GM13977 (cell line): ENCODE data around the gene CITED4.

Source experiments
- DNase-seq: peaks from one replicate; pipeline ENCODE4 v3.0.0; 2012; ENCODE audit warnings: low spot score
- in situ Hi-C: fragments of 300-500 bp; cut with MboI; formaldehyde crosslinking; loops from one replicate; pipeline ENCODE4 v1.12.0; 2022; ENCODE audit warnings: low sequenced_read_pairs, low pct_unique_long_range_greater_than_20kb, mixed read lengths, inconsistent platforms; ENCODE audit not compliant: unreplicated experiment
- TF ChIP-seq, protein P1 (sequence below): IDR thresholded peaks from 2 replicates; pipeline ENCODE4 v1.5.1; 2012; ENCODE audit warnings: mild to moderate bottlenecking, control low read depth; ENCODE audit not compliant: insufficient read depth; ENCODE audit errors: extremely low read depth, missing control alignments

Gene CITED4

DNA sequence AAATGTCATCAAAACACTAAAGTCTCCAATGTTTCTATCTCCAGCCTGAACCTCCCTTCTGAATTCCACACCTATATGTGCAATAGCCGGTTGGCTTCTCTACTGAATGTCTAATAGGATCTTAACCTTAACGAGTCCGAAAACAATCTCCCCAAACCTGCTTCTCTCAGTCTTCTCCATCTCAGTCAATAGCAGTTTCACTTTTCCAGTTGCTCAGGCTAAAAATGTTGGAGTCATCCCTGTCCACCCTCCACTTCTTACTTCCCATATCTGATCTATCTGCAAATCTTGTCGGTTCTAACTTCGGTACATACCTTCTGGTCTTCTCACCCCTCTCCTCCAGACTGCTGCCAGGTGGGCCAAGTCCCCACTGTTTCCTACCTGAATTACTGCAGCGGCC is 25.5 kb upstream of the CITED4 start:
- in situ Hi-C loops: no loop called here
- TF ChIP-seq, protein P1, sequence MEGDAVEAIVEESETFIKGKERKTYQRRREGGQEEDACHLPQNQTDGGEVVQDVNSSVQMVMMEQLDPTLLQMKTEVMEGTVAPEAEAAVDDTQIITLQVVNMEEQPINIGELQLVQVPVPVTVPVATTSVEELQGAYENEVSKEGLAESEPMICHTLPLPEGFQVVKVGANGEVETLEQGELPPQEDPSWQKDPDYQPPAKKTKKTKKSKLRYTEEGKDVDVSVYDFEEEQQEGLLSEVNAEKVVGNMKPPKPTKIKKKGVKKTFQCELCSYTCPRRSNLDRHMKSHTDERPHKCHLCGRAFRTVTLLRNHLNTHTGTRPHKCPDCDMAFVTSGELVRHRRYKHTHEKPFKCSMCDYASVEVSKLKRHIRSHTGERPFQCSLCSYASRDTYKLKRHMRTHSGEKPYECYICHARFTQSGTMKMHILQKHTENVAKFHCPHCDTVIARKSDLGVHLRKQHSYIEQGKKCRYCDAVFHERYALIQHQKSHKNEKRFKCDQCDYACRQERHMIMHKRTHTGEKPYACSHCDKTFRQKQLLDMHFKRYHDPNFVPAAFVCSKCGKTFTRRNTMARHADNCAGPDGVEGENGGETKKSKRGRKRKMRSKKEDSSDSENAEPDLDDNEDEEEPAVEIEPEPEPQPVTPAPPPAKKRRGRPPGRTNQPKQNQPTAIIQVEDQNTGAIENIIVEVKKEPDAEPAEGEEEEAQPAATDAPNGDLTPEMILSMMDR: no peak
- no peak for DNase-seq

DNA sequence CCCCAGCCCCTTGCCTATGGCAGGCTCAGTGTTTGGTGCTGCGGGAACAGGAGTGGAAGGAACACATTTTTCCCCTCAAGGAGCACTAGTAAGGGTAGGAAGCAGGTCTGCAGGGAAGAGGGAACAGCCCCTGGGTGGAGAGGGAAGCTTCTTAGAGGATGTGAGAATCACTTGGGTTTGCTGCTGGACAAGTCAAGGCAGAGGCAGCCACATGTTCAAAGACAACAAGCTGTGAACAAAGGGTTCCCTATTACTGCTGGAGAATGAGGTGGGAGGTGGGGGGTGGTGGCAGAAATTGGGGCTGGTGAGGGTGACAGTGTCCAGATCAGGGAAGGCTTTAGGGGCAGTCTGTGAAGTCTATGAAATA is 24.8 kb upstream of the CITED4 start:
- TF ChIP-seq, protein P1: no peak
- in situ Hi-C loops: no loop called here
- DNase-seq: no peak

DNA sequence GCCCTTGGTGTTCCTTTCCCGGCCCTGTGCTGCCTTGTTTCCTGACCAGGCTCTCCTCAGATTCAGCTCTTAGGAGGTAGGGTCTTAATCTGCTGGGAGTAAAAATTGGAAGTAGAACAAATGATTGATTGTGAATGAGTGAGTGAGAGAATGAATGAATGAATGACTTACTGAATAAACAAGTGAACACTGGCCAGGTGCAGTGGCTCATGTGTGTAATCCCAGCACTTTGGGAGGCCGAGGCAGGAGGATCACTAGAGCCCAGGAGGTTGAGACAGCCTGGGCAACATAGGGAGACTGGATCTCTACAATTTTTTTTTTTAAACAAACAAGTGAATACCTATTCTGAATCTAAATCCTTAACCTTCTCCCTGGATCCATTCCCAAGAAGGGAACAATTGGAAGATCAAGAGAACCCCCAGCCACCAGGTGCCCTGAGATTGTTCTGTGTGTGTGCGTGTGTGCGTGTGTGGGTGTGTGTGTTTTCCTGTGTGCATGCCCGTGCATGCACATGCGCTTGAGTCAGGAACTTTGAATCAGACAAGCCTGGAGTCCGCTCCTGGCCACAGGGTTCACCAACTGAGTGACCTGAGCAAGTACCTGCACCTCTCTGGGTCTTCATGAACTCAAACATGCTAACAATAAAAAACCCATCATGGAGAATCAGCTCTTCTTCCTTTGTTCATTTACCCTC is 24.3 kb upstream of the CITED4 start:
- DNase-seq: no peak
- TF ChIP-seq, protein P1: no peak
- in situ Hi-C loops: no loop called here

DNA sequence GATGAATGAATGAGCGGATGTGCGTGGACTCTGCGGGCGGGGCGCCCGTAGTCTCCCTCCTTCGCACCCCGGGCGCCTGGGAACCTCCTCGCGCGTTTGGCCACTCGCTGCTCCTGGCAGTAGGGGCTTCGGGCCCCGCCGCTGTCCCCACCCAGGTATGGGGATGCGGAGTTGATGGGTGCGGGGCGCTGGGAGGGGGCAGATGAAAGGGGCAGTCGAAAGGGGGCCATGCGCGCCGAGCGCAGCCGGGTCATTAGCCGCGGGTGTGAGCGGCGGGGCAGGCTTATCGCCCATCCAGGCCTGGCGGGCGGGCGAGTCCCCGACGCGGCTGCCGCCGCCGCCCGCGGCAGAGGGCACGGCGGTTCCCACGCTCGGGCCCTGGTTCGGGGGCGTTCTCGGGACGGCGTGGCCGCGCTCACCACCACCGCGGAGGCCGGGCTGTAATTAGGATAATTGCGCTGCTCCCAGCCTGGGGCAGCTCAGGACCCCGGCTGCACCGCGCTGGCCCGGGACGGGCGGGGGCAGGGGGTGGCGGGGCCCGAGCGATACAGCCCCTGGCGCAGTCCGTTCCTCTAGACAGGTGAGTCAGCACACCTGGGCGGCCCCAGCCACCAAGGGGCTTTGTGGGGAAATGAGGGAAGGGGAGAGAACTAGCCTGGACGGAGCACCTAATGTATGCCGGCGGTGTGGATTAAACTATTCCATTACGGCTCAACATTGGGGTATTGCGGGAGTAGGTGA is 22.1 kb upstream of the CITED4 start:
- TF ChIP-seq, protein P1: no peak
- no peak for DNase-seq
- in situ Hi-C loops: no loop called here

DNA sequence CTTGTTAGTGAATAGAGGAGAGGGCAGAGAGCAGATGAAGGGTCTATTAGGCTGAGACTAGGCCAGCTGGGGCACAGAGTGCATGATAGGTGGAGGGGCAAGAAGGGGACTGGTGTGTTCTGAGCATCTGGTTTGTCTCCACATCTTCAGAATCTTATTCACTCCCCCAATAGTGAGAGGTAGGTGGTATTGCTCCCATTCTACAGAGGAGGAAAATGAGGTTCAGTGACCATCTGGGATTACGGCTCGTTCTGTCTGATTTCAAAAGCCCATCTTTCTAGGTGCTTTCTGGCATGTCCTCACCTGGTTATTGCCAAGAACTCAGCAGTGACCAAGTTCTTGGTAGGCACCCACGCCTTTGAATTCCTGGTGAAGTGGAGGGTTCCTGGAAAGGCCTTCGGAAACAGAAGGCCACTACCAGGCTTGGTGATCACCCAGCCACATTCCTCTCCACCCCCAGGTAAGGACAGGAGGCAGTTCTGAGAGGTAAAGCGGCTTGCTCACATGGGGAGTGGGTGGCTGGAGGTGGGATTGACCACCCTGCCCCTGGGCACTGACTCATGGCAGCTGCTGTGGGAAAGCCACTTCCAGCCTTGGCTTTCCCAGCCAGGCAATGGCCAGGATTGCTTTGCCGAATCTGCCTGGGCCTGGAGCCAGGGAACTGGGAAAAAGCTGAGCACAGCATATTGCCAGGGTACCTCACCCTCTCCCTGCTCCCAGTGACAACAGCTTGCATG is 18.8 kb upstream of the CITED4 start:
- no peak for DNase-seq
- TF ChIP-seq, protein P1: no peak
- in situ Hi-C loops: no loop called here

DNA sequence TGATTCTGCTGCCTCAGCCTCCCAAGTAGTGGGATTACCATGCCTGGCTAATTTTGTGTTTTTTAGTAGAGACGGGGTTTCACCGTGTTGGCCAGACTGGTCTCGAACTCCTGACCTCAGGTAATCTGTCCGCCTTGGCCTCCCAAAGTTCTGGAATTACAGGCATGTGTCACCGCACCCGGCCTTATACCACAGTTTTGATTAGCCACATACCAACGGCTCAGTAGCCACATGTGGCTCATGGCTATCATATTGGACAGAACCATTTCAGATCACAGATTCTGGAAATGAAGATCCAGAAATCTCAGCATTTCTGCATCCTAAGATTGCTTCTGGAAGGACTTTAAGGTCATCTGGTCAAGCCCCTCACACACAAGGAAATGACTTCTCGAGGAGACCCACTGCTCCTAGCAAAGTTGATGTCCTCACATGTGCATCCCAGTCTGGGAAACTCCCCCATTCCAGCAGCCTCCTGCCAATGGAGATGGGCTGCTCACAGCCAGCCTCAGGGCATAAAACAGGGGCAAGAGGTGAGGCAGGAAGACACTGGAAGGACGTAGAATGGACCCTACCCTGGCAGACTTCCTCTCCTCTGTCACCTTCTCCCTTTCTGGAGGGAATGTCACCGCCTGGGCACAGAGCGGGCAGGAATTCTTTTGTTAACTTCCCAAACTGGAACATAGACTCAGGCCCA is 17.5 kb upstream of the CITED4 start:
- in situ Hi-C loops: no loop called here
- DNase-seq: no peak
- TF ChIP-seq, protein P1: no peak
